MCF 10A (cell line): ENCODE results near the gene GPR151. TPM values are rescaled to one million over a fixed set of nuclear protein-coding genes. Genes with fewer than 3 reads are reported as not detected.
"Not testable (repeated sequence)": the region's sequence is repeated elsewhere in the genome, so short reads cannot be mapped to it uniquely, and the experiment has no call there.

Experiments used
- BruUV-seq: library from RNA; stranded (reverse); fragments of 400-500 nt; replicated peaks from 2 replicates; lab custom pipeline; 2021; lab: Mats Ljungman, UMichigan
- CTCF ChIA-PET: fragments of 300-600 bp; sonication (Branson Sonifier 250); formaldehyde crosslinking; extraction: SDS; loops from one replicate; lab custom pipeline; 2021; ENCODE audit warnings: antibody characterized with exemption, inconsistent platforms; lab: Yijun Ruan, JAX
- POLR2A ChIA-PET: fragments of 300-600, 350-650 bp; sonication (Branson Sonifier 250); formaldehyde crosslinking; extraction: SDS; loops from one replicate; lab custom pipeline; 2020; ENCODE audit warnings: antibody characterized with exemption, inconsistent platforms; lab: Yijun Ruan, JAX
- DNase-seq: peaks from one replicate; pipeline ENCODE4 v3.0.0-alpha.2; 2018; ENCODE audit not compliant: unreplicated experiment
- H3K27ac Mint-ChIP-seq: one replicate; pipeline ENCODE4 v1.8.0; 2022; ENCODE audit warnings: mild to moderate bottlenecking, low read depth, mixed read lengths; ENCODE audit not compliant: unreplicated experiment
- H3K27me3 Mint-ChIP-seq: one replicate; pipeline ENCODE4 v1.8.0; 2022; ENCODE audit warnings: mixed read lengths; ENCODE audit not compliant: insufficient read depth, unreplicated experiment
- H3K36me3 Mint-ChIP-seq: one replicate; pipeline ENCODE4 v1.8.0; 2022; ENCODE audit warnings: mild to moderate bottlenecking, moderate library complexity, mixed read lengths; ENCODE audit not compliant: insufficient read depth, unreplicated experiment
- H3K4me1 Mint-ChIP-seq: one replicate; pipeline ENCODE4 v1.8.0; 2022; ENCODE audit warnings: mixed read lengths; ENCODE audit not compliant: insufficient read depth, unreplicated experiment
- H3K4me3 Mint-ChIP-seq: one replicate; pipeline ENCODE4 v1.8.0; 2022; ENCODE audit warnings: mild to moderate bottlenecking, moderate library complexity, mixed read lengths; ENCODE audit not compliant: unreplicated experiment
- H3K9me3 Mint-ChIP-seq: one replicate; pipeline ENCODE4 v1.8.0; 2022; ENCODE audit warnings: mixed read lengths; ENCODE audit not compliant: unreplicated experiment
- CTCF ChIP-seq: fragments of 200-600 bp; IDR thresholded peaks from one replicate; pipeline ENCODE4 v1.8.0; 2022; ENCODE audit warnings: antibody characterized with exemption, mild to moderate bottlenecking; ENCODE audit not compliant: unreplicated experiment
- intact Hi-C: fragments of 100-400 bp; cut with micrococcal nuclease; formaldehyde crosslinking; loops from 2 replicates; pipeline ENCODE4 v1.14.1; 2022
- total RNA-seq: library from RNA; stranded (reverse); gene quantifications from 2 replicates; pipeline ENCODE4 v1.2.3, GENCODE V29; 2022

The GPR151 gene
- total RNA-seq, 1 experiment from 2014 or later = not detected

- no peak overlapping the region for H3K27ac Mint-ChIP-seq
- no peak overlapping the region for H3K4me3 Mint-ChIP-seq
Measured at GRCh38 chr5:146560205-146560812, 44.3 kb upstream of the GPR151 start.

GRCh38 chr5:146556884-146557283 lies 40.9 kb upstream of the GPR151 start:
- POLR2A ChIA-PET = not testable (repeated sequence)
- intact Hi-C loops = loop anchor here (10.0 kb wide), 1 partner anchor 1498 kb away; no protein-coding TSS in a partner anchor
- peaks cover 19% of the 10 kb centered on the region for H3K27me3 Mint-ChIP-seq

More at GRCh38 chr5:146560205-146560812, 44.3 kb upstream of the GPR151 start:
- H3K27me3 Mint-ChIP-seq = no peaks in the 10 kb centered on the region
- TF ChIP-seq CTCF = no peak
- POLR2A ChIA-PET = no interaction called here
- CTCF ChIA-PET = no interaction called here
- no peaks in the 10 kb centered on the region for H3K9me3 Mint-ChIP-seq
- no peaks in the 10 kb centered on the region for H3K4me1 Mint-ChIP-seq
- no peak for DNase-seq
- BruUV-seq = no TSS peak
- intact Hi-C loops = no loop called here
- no peaks in the 10 kb centered on the region for H3K36me3 Mint-ChIP-seq

GRCh38 chr5:146553446-146553845 lies 37.5 kb upstream of the GPR151 start:
- no peak overlapping the region for H3K4me3 Mint-ChIP-seq
- CTCF ChIA-PET = interaction anchor here (1.3 to 4.7 kb wide), 4 partner anchors 11 to 635 kb away, joined by 5 to 32 read pairs (median 14); no protein-coding TSS in a partner anchor
- H3K36me3 Mint-ChIP-seq = no peaks in the 10 kb centered on the region
- POLR2A ChIA-PET = interaction anchor here (0.8 kb wide), 1 partner anchor 412 kb away, joined by 3 read pairs; no protein-coding TSS in a partner anchor
- intact Hi-C loops = loop anchor here (10.0 kb wide), 1 partner anchor 1501 kb away; no protein-coding TSS in a partner anchor
- peaks cover 46% of the 10 kb centered on the region for H3K27me3 Mint-ChIP-seq
- no peak for TF ChIP-seq CTCF
- no peak for DNase-seq
- H3K27ac Mint-ChIP-seq = no peak overlapping the region
- no peaks in the 10 kb centered on the region for H3K9me3 Mint-ChIP-seq
- no peaks in the 10 kb centered on the region for H3K4me1 Mint-ChIP-seq
- BruUV-seq = no TSS peak

More at GRCh38 chr5:146556884-146557283, 40.9 kb upstream of the GPR151 start:
- H3K4me1 Mint-ChIP-seq, DNase-seq, H3K4me3 Mint-ChIP-seq, H3K27ac Mint-ChIP-seq, H3K9me3 Mint-ChIP-seq, BruUV-seq, H3K36me3 Mint-ChIP-seq: not testable (repeated sequence)
- CTCF ChIA-PET = interaction anchor here (4.7 kb wide), 1 partner anchor 409 kb away, joined by 32 read pairs; no protein-coding TSS in a partner anchor

GRCh38 chr5:146549615-146550014 lies 33.6 kb upstream of the GPR151 start:
- intact Hi-C loops = loop anchor here (10.0 kb wide), 1 partner anchor 1505 kb away; no protein-coding TSS in a partner anchor
- H3K36me3 Mint-ChIP-seq = no peaks in the 10 kb centered on the region
- H3K27me3 Mint-ChIP-seq = peaks cover 75% of the 10 kb centered on the region
- POLR2A ChIA-PET = interaction anchor here (0.6 kb wide), 1 partner anchor 174 kb away, joined by 3 read pairs; no protein-coding TSS in a partner anchor
- no peaks in the 10 kb centered on the region for H3K9me3 Mint-ChIP-seq
- no peak for DNase-seq
- BruUV-seq = no TSS peak
- no peak overlapping the region for H3K4me3 Mint-ChIP-seq
- H3K4me1 Mint-ChIP-seq = no peaks in the 10 kb centered on the region
- no peak for TF ChIP-seq CTCF
- no peak overlapping the region for H3K27ac Mint-ChIP-seq
- CTCF ChIA-PET = interaction anchor here (0.5 to 12.6 kb wide), 6 partner anchors 16 to 1910 kb away, joined by 3 to 485 read pairs (median 3); no protein-coding TSS in a partner anchor
